IPS-NIHi7 (cell line): ENCODE data around the gene MGAT5.

Source experiments
- DNase-seq: peaks from one replicate; pipeline ENCODE4 v3.0.0; 2012; ENCODE audit warnings: mixed read lengths; ENCODE audit errors: extremely low spot score

Gene MGAT5

DNA sequence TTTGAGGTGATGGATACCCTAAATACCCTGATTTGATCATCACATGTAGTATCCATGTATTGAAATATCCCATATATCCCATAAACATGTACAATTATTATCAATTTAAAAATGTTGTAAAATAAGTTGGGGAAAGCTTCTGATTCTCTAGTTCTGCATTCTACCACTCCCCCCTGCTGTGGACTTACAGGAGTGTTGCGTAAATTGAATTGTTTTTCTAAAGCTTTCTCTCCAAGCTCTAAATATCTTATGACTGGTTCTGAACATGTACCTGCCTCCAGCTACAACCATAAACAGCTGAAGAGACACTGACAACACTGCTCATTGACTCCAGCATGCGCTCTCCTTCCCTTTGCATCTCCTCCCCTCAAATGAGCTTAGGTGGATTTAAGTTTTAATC is 145.2 kb downstream of the MGAT5 start:
- DNase-seq: no peak

GRCh38 chr2:134401081-134401497 is 147.2 kb downstream of the MGAT5 start:
- DNase-seq: no peak

DNA sequence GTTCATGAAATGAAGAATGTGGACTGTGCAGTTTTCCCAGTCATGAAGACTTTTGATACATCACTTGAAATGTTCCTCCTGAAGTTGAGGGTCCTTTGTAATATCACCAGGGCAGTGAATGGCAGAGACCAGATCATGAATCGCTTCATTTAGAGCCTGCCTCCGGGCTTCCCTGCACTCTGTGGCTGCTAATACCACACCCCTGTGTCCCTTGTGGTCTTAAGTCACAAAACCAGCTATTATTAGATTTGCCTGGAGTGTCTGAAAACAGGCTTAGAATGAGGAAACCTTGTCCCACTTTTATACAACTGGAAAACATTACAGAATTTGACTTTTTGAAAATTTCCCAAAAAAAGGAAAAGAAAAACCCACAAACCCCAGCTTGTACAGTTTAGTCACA is 147.9 kb downstream of the MGAT5 start:
- no peak for DNase-seq

GRCh38 chr2:134402410-134402809 is 148.5 kb downstream of the MGAT5 start:
- no peak for DNase-seq

- no peak for DNase-seq
These were observed 151.8 kb downstream of the MGAT5 start for GRCh38 chr2:134405611-134406081.

GRCh38 chr2:134406311-134406710 is 152.4 kb downstream of the MGAT5 start:
- DNase-seq: no peak

- no peak for DNase-seq
These were observed 152.9 kb downstream of the MGAT5 start for GRCh38 chr2:134406736-134407135.

GRCh38 chr2:134407154-134407890 is 153.4 kb downstream of the MGAT5 start:
- DNase-seq: no peak

GRCh38 chr2:134408386-134408785 is 154.5 kb downstream of the MGAT5 start:
- DNase-seq: no peak

GRCh38 chr2:134408791-134409190 is 154.9 kb downstream of the MGAT5 start:
- no peak for DNase-seq

DNA sequence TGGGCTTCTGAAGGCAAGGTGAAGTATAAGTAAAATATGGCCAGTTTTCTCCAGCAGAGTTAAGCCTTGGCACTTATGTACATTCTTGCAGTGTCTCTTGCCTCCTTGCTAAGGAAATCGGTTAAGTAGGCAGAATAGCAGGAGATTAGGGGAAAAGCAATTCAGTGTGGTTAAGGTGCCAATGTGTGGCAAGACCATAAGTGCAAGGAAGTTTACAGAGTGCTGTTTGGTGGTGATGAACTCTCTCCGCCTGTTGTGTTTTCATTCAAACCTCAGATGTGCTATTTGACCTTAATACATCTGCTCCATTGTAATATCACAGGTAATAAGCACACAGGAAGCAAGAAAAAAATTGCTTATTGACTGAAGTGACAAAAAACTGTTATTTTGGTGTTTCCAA is 156.1 kb downstream of the MGAT5 start:
- no peak for DNase-seq

DNA sequence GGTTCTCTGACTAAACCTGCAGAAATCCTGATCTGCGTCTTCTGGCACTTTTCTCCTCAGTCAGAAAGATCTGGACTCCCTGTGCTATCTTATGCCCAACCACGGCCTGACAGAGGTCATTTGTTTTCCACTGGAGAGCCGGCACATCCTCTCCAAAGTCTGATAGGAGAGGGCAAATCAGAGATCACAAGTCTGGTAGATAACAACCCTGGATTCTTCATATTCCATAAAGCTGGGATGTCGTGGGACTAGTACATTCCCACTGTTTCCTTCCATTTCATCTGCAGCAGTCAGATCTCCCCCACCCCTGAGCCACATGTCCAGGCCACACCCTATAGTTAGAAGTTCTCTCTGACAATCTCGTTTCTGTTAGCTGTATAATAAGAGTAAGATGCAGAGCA is 157.0 kb downstream of the MGAT5 start:
- no peak for DNase-seq

DNA sequence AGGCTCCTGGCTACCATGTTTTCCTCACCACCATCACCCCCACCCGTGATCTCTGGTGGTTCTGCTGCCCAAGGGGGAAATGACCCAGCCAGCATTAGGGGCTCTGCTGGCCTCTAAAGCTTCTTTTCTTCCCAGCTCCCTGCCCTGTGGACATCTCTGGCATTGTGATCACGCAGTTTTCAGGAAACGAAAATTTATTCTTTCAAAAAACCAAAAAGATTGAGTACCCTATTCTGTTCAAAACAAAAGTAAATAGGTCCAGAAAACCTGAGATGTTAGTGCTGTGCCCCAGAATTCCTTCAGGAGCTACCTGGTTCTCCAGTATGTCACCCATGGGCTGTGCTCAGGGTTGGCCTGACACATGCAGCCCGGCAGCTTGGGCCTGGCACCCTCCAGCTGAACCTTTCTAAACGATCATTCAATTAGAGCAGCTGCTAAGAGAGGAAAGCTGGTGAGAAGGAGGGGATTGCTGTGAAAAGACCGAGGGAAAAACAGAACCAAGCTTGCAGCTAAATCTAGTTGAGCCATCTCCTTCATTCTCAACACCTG is 157.5 kb downstream of the MGAT5 start:
- no peak for DNase-seq

GRCh38 chr2:134411828-134412638 is 158.2 kb downstream of the MGAT5 start:
- DNase-seq: peak; percentile 80

- no peak for DNase-seq
These were observed 158.7 kb downstream of the MGAT5 start for GRCh38 chr2:134412639-134412999.

GRCh38 chr2:134413430-134413829 is 159.6 kb downstream of the MGAT5 start:
- DNase-seq: no peak

- DNase-seq: no peak
These were observed 160.0 kb downstream of the MGAT5 start for GRCh38 chr2:134413912-134414311.

GRCh38 chr2:134416018-134416417 is 162.1 kb downstream of the MGAT5 start:
- DNase-seq: no peak

GRCh38 chr2:134416637-134417036 is 162.8 kb downstream of the MGAT5 start:
- no peak for DNase-seq

DNA sequence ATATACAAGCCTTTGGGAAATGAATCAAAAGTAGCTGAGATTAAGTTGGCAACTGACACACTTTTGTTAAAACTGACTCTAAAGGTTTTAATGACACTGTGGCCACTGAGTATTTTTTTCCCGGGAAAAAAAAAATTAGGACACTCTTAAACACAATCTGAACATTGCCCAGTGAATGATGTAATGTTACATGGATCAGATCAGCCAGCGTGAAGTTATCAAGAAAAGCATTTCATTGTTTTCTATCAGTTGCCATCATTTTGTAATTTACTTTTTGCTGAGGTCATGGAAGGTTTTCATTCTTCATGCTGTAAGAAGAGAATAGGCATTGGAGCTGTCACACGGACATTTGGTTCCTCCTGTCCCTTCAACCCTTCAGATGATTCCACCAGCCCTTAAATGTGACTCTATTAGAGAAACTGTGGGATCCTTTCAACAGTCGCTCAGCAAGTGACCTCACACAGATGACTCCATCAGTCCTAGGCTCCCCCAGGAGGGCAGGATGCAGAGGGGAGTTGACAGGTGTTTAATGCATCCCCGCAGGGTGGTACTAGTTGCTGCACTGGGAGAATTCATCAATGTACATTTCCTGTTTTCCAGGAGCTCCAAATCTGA is 164.2 kb downstream of the MGAT5 start:
- no peak for DNase-seq

DNA sequence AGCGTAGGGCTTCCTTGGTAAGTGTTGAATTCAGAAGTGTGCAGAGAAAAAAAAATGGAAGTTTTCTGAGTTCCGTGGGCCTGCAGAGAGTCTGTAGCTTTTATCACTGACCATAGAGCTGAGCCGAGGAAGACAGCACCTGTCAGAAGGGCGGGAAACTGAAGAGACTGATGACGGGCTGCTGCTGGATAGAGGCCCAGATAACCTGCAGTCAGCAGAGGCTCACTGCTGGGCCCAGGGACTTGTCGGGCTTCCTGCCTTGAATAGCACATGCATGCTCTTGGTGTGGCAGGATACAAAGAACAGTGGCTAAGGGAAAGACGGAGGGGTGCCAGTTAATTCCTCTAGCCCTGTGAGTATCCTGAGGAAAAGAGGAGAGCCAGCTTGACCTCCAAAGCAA is 166.4 kb downstream of the MGAT5 start:
- DNase-seq: no peak

GRCh38 chr2:134420920-134421319 is 167.0 kb downstream of the MGAT5 start:
- no peak for DNase-seq
